ENCODE results near the gene SEZ6L2.

DNA sequence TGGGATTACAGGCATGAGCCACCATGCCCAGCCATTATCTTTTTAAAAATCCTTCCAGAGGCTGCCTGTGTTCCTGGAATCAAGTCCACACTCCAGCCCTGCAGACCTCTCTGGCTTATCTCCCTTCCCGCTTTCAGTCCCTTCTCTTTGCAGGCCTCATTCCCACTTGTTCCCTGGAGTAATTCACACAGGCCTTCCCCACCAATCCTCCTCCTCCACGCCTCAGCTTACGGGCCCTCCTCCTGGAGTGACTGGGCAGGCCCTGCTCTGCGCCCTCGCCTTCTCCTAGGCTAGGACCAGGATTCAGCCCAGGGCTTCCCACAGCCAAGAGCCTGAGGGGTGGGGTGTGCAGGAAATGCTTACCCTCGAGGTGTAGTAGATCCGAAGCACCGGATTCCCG is 39.1 kb downstream of the SEZ6L2 start:
- TF ChIP-seq, protein P1, sequence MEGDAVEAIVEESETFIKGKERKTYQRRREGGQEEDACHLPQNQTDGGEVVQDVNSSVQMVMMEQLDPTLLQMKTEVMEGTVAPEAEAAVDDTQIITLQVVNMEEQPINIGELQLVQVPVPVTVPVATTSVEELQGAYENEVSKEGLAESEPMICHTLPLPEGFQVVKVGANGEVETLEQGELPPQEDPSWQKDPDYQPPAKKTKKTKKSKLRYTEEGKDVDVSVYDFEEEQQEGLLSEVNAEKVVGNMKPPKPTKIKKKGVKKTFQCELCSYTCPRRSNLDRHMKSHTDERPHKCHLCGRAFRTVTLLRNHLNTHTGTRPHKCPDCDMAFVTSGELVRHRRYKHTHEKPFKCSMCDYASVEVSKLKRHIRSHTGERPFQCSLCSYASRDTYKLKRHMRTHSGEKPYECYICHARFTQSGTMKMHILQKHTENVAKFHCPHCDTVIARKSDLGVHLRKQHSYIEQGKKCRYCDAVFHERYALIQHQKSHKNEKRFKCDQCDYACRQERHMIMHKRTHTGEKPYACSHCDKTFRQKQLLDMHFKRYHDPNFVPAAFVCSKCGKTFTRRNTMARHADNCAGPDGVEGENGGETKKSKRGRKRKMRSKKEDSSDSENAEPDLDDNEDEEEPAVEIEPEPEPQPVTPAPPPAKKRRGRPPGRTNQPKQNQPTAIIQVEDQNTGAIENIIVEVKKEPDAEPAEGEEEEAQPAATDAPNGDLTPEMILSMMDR (IDR thresholded peaks at IDR 0.05 in 4 of 5, conservative IDR thresholded peaks at IDR 0.05 in 1 of 5), result no peak
- TF ChIP-seq POLR2A (IDR thresholded peaks at IDR 0.05), result no peak

Measured in gastrocnemius medialis (tissue), 4 donors.